ENCODE results near the gene NADK.
"Not testable (repeated sequence)": the region's sequence is repeated elsewhere in the genome, so short reads cannot be mapped to it uniquely, and the experiment has no call there.

Gene NADK

DNA sequence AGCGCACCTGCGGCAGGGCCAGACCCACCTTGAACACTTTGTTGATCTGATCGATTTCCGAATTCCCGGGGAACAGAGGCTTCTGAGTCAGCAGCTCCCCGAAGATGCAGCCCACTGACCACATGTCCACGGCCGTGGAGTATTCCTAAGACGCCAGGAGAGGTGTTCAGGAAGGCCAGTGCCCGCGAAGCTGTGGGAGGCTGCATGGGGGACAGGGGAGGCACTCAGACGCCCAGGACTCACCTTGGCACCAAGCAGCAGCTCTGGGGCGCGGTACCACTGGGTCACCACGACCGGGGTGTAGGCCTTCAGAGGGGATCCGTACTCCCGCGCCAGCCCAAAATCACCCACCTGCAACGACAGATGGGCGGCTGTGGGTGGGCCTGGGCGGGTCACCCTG is 74.5 kb downstream of the NADK start:
- DNase-seq (ENCODE audit: low read depth), result no peak
- TF ChIP-seq, protein P1, sequence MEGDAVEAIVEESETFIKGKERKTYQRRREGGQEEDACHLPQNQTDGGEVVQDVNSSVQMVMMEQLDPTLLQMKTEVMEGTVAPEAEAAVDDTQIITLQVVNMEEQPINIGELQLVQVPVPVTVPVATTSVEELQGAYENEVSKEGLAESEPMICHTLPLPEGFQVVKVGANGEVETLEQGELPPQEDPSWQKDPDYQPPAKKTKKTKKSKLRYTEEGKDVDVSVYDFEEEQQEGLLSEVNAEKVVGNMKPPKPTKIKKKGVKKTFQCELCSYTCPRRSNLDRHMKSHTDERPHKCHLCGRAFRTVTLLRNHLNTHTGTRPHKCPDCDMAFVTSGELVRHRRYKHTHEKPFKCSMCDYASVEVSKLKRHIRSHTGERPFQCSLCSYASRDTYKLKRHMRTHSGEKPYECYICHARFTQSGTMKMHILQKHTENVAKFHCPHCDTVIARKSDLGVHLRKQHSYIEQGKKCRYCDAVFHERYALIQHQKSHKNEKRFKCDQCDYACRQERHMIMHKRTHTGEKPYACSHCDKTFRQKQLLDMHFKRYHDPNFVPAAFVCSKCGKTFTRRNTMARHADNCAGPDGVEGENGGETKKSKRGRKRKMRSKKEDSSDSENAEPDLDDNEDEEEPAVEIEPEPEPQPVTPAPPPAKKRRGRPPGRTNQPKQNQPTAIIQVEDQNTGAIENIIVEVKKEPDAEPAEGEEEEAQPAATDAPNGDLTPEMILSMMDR (IDR thresholded peaks at IDR 0.05; ENCODE audit: control insufficient read depth, extremely low read depth, insufficient read depth), result no peak
- no peak overlapping the region for H3K4me3 ChIP-seq (ENCODE audit: low read depth, low read length)

DNA sequence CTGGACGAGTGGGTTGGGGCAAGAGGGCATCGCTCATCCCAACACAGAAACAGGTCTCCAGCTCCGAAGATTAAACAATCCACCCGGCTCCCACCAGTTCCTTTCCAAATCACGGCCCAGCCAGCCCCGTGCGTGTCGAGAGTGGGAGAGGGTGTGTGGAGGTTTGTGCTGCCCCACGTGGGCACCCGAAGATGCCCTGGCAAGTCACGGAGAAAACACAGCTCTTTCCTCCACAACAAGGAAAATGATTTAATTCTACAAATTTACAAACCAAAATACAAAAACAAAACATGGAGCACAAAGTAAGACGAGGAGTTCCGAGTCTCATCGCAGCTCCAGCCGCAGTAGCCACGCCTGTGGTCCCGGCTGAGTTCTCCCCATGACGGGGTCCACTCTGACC is 75.8 kb downstream of the NADK start:
- not testable (repeated sequence) for H3K4me3 ChIP-seq (ENCODE audit: low read depth, low read length); DNase-seq (ENCODE audit: low read depth)
